HG02852 (cell line): ENCODE measurements around the gene TTC32.
A peak's percentile ranks its signal among the peaks of the same experiment; 100 is the strongest.
"Not testable (repeated sequence)": the region's sequence is repeated elsewhere in the genome, so short reads cannot be mapped to it uniquely, and the experiment has no call there.

Experiments used
- ATAC-seq: cut with Tn5 transposase; IDR thresholded peaks from one replicate; pipeline ENCODE4 v1.9.1; 2021; ENCODE audit warnings: mild to moderate bottlenecking, moderate library complexity; ENCODE audit not compliant: unreplicated experiment

Gene TTC32

DNA sequence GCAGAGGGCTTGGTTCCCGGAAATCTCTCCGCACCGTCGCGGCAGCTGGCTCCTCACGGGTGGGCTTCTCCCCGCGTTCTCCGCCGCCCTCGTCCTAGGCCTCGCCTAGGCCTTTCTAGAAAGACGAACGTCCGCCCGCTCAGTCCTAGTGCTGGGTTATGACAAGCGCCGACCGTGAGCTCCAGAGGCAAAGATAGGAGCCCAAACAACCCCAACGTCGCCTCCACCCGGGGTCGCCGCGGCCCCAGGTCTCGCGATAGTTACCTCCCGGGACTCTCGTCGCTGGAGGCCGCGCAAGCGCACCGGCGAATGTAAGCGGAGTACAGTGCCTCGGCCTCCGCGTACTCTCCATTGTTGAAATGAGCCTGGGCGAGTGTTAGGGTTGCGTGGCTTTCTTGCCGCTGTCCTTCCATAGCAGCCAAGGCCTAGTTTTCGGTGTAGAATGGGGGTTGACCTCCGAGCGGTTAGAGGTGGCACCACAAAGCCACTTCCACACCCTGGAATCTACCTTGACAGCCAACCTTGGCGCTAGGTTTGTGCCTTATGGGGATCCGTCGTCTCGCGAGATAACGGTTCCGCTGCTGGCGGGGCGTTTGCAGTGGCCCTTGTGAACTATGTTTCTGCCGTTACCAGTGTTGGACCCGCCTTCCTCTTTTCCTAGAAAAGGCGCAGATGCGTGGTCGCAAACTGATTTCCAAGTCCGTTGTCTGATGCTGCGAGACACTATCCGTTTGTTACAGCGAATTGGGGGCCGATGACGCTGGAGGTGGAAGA, at the start of gene TTC32:
Gene TTC32 (minus strand): TSS at position 542 of the 774 bp plus-strand sequence. CDS start 129 bp downstream, at position 413.
- peak; percentile 84 for ATAC-seq

DNA sequence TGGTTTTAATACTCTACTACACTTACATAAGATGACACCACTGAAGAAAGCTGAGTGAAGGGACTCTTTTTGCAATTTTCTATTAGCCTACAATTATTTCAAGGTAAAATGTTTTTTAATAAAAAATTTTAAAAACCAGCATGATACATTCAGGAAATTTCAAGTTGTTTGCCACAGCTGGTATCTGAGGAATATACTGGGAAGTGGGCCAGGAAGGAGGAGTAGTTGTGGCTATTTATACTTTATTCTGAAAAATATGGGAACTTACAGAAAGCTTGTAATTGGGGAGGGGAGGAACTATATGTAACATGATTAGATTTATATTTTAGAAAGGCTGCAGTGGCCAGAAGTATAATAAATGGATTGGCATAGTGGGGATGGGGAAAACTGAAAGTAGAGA, 47.3 kb upstream of the TTC32 start:
- no peak for ATAC-seq

DNA sequence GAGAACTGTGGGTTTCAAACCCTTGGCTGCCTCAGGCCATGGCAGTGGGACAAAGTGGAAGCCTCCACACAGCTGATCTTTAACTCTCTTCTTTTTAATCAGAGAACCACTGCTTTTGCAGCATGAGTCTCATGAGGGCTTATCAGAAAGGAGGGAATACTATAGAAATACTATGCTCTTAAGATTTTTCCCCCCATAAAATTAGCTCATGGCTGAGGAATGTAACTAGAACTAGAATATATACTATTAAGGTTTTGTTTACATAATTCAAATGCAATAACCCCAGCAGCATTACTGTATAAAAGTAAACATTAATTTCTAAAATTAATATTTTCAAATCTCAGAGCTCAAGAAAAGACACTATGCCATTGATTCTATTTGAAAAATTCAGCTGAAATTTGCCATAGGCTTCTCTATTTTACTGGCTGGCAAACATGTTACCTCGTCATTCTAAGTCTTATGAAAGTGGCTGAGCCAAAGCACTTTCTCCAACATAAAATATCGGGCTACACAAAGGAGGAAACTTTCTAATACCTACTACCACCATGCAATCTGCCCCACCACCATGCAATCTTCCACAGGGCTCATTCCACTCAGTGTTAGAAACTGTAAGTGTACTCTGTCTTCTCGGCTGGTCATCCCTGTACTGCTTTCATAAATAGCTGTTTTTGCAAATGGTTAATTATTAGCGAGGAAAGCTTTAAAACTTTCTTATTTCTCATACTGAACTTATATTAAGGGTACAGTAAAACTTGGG, 45.6 kb upstream of the TTC32 start:
- no peak for ATAC-seq

DNA sequence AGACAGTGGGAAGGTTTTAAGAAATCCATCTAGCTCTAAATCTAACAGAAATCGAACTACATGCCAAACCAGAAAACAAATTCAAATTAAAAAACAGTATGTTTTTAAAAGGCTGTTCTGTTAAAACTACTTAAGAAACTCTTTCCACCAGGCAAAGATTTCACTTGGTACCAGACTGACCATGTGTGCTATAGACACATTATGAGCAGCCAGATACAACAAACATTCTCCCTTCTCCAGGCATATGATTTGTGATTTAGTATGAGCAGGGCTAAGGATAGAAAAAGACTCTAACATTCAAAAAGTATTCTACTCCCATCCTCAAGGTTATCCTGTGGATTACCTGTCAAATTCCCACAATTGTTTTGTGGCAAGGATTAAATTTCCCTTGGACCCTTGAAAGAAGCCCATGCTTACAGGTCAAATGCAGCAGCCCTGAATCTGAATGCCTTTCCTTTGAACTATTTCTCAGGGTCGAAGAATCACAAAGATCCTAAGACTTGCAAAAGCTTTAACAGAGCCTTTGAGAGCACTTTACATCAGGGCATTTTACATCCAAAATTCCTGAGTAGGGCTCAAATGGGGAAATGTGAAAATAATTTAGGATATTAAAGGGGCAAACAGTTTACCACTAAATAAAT, 42.5 kb upstream of the TTC32 start:
- ATAC-seq, result no peak

DNA sequence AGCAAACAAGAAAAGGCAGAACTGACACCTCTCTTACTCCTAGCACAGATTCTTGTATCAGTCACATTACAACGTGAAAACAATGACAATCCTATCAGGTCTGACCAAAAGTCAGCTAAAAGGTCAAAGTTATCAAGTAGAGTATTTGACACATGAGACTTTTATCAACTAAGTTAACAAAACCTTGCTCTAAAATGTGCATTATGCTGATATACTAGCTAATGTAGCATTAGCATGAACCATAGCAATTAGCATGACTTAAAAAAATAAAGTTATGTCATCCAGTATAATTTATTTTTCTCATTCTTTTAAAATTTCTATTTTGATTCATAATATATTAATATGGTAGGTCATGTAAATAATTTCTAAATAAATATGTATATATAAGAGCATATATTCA, 41.4 kb upstream of the TTC32 start:
- no peak for ATAC-seq

DNA sequence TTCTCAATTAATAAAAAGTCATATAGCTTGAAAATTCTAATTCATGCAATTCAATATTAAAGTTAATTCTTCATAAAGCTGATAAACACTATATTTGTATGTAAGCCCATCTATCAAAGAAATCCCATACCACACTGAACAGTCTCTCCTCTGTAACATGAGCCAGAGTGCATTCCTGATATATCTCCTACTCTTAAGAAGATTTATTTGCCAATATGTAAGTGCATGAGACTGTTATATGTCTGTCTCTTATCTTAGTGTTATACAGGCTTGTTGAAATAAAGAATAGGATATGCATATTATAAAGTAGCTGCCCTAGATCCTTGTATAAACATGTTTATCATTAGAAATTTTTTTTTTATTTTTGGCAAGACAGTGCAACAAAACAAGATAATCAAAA, 40.4 kb upstream of the TTC32 start:
- no peak for ATAC-seq

DNA sequence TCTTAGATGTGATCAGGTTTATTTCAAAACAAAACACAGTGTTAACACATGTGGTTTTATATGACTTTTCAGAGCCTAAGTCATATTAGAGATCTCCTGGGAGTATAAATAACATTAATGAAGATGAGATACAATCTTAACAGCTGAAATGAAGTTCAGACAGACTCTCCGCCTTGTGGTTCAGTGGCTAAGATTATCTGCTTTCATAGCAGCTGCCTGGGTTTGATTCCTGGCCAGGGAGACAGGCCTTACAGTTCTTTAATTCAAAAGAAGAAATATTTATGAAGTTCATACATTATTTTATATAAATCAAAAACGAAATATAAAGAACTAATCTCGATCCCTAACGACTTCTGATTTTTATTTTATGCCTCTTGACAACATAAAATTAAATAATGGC, 35.2 kb upstream of the TTC32 start:
- no peak for ATAC-seq

DNA sequence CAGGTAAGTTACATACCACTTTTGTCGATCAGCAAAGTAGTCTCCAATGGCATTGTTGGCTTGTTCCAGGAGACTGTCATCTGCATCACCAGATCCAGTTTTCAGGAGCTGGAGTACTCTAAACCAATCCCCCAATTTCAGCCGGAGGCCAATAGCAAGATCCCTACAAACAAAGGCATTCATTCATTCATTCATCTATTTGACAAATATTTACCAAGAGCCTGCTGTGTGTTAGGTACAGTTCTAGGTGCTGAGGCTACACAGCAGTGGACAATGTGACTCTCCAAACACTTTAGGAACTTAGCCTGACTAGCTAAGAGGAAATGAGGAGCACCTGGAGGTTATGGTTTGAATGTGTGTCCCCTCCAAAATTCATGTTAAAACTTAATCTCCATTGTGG, 34.4 kb upstream of the TTC32 start:
- ATAC-seq, result no peak

DNA sequence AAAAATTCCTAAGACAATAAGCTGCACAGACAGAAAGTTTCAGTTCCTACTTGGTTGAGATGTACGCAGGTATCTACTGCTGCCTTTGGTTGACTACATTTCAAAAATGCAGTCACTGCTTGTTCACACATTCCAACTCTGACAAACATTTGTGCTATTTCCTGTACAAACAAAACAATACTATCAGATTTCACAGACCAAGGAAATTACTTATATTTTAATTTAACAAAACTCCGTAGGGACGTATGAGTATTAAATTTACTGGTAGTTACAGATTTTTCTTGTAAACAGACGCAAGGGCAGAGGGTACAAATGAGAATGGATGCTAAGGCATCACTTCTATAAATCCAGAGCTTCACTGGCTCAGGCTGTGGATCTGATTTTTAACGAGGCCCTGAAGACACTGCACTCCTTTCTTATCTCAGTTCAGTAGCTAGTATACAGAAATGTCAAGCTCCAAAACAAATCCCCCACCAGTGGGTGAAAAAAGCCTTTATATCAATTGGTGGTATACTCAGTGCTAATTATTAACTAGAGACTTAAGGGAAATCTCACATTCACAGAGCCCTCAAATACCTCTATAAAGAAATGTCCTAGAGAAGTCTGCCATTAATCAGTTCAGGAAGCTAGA, 31.7 kb upstream of the TTC32 start:
- peak; percentile 71 for ATAC-seq

DNA sequence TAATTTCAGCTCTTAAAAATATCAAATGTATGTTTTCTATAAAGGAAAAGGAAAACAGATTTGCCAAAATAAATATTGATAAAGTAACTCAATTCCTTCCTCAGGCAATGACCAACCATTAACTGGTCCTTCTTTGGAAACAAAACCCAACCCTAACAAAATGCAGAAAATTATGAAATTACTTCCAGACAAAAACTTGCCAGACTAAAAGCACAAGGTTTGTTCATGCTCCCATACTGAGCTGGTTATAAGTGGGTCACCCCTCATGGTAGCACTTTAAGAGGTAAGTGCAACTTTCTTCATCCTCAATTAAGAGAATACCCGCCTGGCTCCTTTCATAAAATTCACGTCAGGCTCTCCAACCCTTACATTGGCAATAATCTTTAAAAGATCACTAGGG, 31.1 kb upstream of the TTC32 start:
- ATAC-seq, result peak; percentile 31

DNA sequence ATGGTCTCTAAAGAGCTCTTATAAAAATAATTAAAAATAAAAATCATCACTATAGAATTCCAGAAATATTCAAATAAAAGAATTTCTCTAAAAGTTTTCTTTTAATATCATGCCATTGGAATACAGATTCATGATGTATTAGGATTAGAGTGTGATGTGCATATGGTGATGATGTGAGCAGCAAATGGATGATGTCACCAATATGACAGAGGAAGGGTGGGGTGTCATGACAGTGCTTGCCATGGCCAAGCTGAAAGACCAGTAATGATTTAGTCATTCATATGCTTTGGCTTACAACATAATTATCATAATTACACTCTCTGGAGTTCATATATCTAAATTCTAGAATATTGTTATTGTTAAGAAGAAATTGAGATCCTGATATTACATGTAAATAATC, 27.4 kb upstream of the TTC32 start:
- no peak for ATAC-seq

DNA sequence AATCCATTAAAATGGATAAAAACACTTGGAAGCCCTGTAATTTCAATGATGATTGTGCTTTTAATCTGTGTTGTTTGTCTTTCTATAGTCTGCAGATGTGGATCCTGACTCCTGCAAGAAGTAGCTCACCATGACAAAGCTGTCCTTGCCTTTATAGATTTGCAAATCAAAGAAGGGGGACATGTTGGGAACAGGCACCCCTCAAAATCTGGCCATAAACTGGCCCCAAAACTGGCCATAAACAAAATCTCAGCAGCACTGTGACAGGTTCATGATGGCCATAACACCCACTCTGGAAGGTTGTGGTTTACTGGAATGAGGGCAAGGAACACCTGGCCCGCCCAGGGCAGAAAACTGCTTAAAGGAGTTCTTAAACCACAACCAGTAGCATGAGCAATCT, 26.0 kb upstream of the TTC32 start:
- not testable (repeated sequence) for ATAC-seq

DNA sequence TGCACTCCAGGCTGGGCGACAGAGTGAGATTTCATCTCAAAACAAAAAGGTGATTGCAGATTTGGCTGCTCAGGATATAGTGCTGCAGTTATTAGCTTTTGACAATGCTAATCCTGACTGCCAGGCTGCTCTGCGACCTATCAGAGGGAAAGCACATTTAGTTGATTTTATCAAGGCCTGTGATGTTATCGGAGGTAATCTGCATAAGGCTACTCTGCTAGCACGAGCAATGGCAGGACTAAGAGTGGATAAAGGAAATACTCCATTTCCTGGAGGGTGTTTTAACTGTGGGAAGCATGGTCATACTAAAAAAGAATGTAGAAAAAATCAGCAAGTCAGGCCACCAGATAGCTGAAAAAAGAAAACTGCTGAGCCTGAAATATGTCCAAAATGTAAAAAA, 22.7 kb upstream of the TTC32 start:
- ATAC-seq, result not testable (repeated sequence)

DNA sequence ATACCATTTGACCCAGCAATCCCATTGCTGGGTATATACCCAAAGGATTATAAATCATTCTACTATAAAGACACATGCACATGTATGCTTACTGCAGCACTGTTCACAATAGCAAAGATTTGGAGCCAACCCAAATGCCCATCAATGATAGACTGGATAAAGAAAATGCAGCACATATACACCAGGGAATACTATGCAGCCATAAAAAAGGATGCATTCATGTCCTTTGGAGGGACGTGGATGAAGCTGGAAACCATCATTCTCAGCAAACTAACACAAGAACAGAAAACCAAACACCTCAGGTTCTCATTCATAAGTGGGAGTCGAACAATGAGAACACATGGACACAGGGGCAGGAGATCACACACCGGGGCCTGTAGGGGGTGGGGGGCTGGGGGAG, 20.4 kb upstream of the TTC32 start:
- ATAC-seq, result not testable (repeated sequence)

DNA sequence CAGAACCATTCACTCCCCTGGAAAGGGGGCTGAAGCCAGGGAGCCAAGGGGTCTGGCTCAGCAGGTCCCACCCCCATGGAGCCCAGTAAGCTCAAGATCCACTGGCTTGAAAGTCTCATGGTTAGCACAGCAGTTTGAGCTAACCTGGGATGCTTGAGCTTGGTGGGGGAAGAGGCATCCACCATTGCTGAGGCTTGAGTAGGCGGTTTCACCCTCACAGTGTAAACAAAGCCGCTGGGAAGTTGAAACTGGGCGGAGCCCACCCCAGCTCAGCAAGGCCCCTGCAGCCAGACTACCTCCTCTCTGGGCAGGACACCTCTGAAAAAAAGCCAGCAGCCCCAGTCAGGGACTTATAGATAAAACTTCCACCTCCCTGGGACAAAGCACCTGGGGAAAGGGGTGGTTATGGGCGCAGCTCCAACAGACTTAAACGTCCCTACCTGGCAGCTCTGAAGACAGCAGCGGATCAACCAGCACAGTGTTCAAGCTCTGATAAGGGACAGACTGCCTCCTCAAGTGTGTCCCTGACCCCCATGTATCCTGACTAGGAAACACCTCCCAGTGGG, 14.7 kb upstream of the TTC32 start:
- ATAC-seq, result no peak

DNA sequence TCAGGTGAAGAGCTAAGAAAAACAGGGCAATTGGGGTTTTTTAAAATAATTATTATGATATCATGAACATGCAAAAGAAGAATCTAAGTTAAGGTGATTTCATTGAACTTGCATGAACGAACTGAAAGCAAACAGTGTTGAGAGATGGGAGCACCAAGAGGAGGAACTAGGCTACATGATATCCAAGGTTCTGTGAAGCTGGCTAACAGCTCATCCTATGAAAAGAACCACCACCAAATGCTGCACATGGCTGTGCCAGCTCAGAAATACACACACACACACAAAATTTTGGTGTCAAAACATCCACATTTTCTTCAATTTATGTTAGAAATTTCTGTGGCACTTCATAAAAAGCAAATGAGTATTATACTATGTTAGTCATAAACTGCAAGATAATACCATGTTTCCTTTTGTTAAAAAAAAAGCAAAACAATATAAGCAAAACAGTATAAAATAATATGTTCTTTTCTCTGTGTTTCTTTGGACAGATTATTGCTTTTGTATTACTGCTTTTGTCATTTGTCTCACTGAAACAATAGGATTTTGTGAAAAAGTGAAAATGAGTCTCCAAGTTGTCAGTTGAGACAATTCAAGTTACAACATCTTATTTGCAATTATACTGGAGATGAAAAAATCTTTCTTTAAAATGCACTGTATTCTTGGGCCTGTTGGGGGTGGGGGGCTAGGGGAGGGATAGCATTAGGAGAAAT, 12.6 kb upstream of the TTC32 start:
- ATAC-seq, result no peak

DNA sequence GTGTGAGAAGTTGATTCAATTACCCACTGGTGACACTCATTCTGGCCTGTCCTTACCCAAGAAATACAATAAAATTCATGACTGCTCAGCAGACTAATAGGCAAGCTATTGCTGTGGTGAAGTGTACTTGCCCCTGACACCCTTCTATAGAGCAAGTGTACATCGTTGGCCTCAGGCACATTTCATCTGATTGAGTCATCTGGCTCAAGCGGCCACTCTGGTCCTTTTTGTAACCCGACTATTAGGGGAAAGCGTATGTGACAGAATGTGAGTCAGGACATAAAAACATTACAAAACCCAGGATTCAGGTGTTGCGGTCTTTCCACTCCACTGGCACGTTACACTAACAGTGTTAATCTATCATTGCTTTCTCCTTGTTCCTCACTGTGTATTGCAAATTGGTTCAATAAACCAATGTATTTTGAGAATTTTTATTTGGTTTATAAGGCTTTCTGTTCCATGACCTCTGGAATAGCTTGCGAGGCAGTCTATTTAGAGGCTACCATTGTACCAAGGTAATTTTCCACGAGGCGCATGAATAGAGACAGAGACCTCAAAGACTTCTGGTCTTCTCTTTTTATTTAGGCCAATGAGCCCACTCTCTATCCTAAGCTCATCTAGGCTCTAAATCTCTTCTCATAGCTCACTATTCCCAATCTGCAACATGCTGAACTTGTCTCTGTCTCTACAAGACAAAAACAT, 10.2 kb upstream of the TTC32 start:
- no peak for ATAC-seq

DNA sequence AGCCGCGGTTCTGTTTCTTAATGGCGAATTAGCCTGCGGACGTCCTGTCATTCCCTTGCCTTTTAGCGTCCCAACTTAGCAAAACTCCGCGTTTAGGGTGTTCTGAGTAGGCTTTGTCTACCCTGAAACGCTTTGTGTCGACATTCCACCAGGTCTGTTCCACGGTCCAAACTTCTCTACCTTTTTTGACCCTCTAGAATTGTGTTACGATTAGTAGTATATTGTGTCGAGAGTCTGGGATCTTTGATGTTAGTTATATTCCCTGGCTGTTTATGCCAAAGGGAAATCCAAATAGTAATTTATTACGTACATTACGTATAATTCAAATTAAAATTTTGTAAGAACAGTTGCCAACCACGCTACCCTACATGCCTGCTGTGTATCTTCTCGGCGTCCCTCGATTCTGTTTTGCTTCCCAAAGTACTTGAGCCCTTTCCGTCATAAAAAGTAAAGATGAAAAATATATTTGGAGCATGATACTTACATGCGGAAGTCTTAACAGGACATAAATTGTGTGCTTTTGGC, 495 bp upstream of the TTC32 start:
- ATAC-seq, result no peak

DNA sequence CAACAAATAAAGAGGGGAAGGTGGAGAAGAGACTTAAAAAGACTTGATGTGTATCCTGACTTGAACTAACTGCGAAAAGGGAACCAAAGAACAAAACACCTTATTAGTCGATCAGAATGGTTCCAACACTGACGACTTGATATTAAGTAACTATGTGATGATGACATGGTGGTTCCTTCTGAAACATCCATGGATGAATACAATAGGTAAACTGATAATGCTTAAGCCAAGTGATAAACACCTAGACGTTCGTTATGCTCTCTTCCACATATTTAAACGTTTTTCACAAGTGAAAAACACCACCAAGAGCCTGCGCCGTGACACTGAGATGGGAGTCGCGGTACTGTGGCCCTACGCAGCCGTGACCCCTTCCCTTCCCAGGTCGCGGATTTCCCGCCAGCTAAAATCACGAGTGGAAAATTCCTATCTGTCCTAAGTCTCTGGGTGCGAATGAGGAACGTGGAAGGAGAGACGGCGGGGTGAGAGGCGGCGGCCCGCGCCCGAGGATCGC, 797 bp downstream of the TTC32 start:
- peak; percentile 5 for ATAC-seq
